OCI-LY7 (cell line): Measurements from ENCODE around the gene TMF1. TPM values are rescaled to one million over a fixed set of nuclear protein-coding genes. Genes with fewer than 3 reads are reported as not detected.
A peak's percentile ranks its signal among the peaks of the same experiment; 100 is the strongest.

Experiments
- BruUV-seq: library from RNA; stranded (reverse); fragments of 400-500 nt; replicated peaks from 2 replicates; lab custom pipeline; 2021; lab: Mats Ljungman, UMichigan
- CTCF ChIA-PET: fragments of 300-600 bp; sonication (Branson Sonifier 250); formaldehyde crosslinking; loops from one replicate; lab custom pipeline; 2022; ENCODE audit warnings: antibody characterized with exemption; ENCODE audit not compliant: unreplicated experiment; lab: Charles Lee
- POLR2A ChIA-PET: fragments of 300-600 bp; sonication (Branson Sonifier 250); formaldehyde crosslinking; loops from one replicate; lab custom pipeline; 2022; ENCODE audit warnings: antibody characterized with exemption; lab: Charles Lee
- DNase-seq: peaks from one replicate; pipeline ENCODE4 v3.0.0-alpha.2; 2015; ENCODE audit warnings: low spot score
- H2AFZ ChIP-seq: fragments of 200-600 bp; sonication (generic), shearing (Covaris generic); 2 replicates; pipeline ENCODE4 v1.6.1; 2014; ENCODE audit warnings: mild to moderate bottlenecking, antibody characterized with exemption, low read length, moderate library complexity
- H3K27ac ChIP-seq: fragments of 200-600 bp; sonication (generic); 2 replicates; pipeline ENCODE4 v1.5.1; 2014; ENCODE audit warnings: mixed run types, low read depth, mild to moderate bottlenecking, moderate library complexity, low read length, inconsistent platforms; ENCODE audit not compliant: poor library complexity, severe bottlenecking
- H3K36me3 ChIP-seq: fragments of 200-600 bp; sonication (generic); 2 replicates; pipeline ENCODE4 v1.6.1; 2014; ENCODE audit warnings: mild to moderate bottlenecking, antibody characterized with exemption, low read length, moderate library complexity, mixed read lengths; ENCODE audit not compliant: insufficient read depth
- H3K4me1 ChIP-seq: fragments of 200-600 bp; sonication (generic); 2 replicates; pipeline ENCODE4 v1.5.1; 2014; ENCODE audit warnings: mild to moderate bottlenecking, low read length; ENCODE audit not compliant: insufficient read depth, poor library complexity, severe bottlenecking
- H3K4me2 ChIP-seq: fragments of 200-600 bp; sonication (generic); 2 replicates; pipeline ENCODE4 v1.6.1; 2014; ENCODE audit warnings: mild to moderate bottlenecking, low read length
- H3K4me3 ChIP-seq: fragments of 200-600 bp; sonication (generic); 2 replicates; pipeline ENCODE4 v1.5.1; 2014; ENCODE audit warnings: mild to moderate bottlenecking, low read depth, low read length; ENCODE audit not compliant: poor library complexity, severe bottlenecking
- H3K79me2 ChIP-seq: fragments of 200-600 bp; sonication (generic); 2 replicates; pipeline ENCODE4 v1.6.1; 2016; ENCODE audit warnings: low read depth, mild to moderate bottlenecking, low read length, moderate library complexity, mixed read lengths; ENCODE audit not compliant: insufficient read depth
- H3K9me2 ChIP-seq: fragments of 200-600 bp; sonication (generic); 2 replicates; pipeline ENCODE4 v1.6.1; 2016; ENCODE audit warnings: mild to moderate bottlenecking, low read length, mixed read lengths; ENCODE audit not compliant: insufficient read depth
- H3K9me3 ChIP-seq: fragments of 200-600 bp; sonication (generic); 2 replicates; pipeline ENCODE4 v1.6.1; 2014; ENCODE audit warnings: mild to moderate bottlenecking, mixed run types, low read length, mixed read lengths
- H4K20me1 ChIP-seq: fragments of 200-600 bp; sonication (generic); 2 replicates; pipeline ENCODE4 v1.6.1; 2014; ENCODE audit warnings: mild to moderate bottlenecking, antibody characterized with exemption, low read length, moderate library complexity, mixed read lengths; ENCODE audit not compliant: insufficient read depth
- CTCF ChIP-seq: fragments of 200-600 bp; sonication (generic); conservative IDR thresholded peaks from 2 replicates; pipeline ENCODE4 v1.5.1; 2014; ENCODE audit warnings: mild to moderate bottlenecking, antibody characterized with exemption, low read length, moderate library complexity, mixed read lengths
- EZH2phosphoT487 ChIP-seq: fragments of 200-600 bp; sonication (generic); IDR thresholded peaks from 2 replicates; pipeline ENCODE4 v1.6.1; 2018; ENCODE audit warnings: low read depth, borderline replicate concordance, mild to moderate bottlenecking, mixed run types, antibody characterized with exemption, low read length, moderate library complexity, mixed read lengths
- intact Hi-C: fragments of 100-400 bp; cut with micrococcal nuclease; formaldehyde crosslinking; loops from one replicate; pipeline ENCODE4 v1.10.0; 2022; ENCODE audit not compliant: unreplicated experiment
- total RNA-seq, 2 experiments: library from RNA; depleted of rRNA in 1 of 2; stranded (reverse); fragments of >200 nt in 1 of 2; shearing (Covaris generic) in 1 of 2; gene quantifications; 2 replicates each; pipeline ENCODE4 v1.2.3, GENCODE V29; 2014 to 2022

The TMF1 gene
- total RNA-seq, 2 experiments from 2014 or later, result 20.8 to 29.4 TPM

- no peaks in the 10 kb centered on the region for H3K9me2 ChIP-seq
- no peaks in the 10 kb centered on the region for H4K20me1 ChIP-seq
- POLR2A ChIA-PET, result interaction anchor here (1.1 to 3.0 kb wide), 5 partner anchors 16 to 37 kb away, joined by 3 to 13 read pairs (median 10); partner anchors contain the start of genes ARL6IP5 and UBA3
- H3K27ac ChIP-seq, result peak overlapping the region; percentile 52
- peaks cover 97% of the 10 kb centered on the region for H3K36me3 ChIP-seq
- CTCF ChIA-PET, result no interaction called here
- H2AFZ ChIP-seq, result no peak overlapping the region
- no peaks in the 10 kb centered on the region for H3K79me2 ChIP-seq
- TF ChIP-seq CTCF (no peak), EZH2phosphoT487 (no peak)
- H3K9me3 ChIP-seq, result no peaks in the 10 kb centered on the region
- H3K4me2 ChIP-seq, result peak overlapping the region; percentile 50
- no peak overlapping the region for H3K4me3 ChIP-seq
- BruUV-seq, result no TSS peak
- intact Hi-C loops, result loop anchor here (2.0 kb wide), 1 partner anchor 20 kb away; no protein-coding TSS in a partner anchor
- DNase-seq, result no peak
- H3K4me1 ChIP-seq, result peaks cover 13% of the 10 kb centered on the region
These were observed 6.8 kb upstream of the TMF1 start for GRCh38 chr3:69058947-69059224.

GRCh38 chr3:69058180-69058946 is 6.2 kb upstream of the TMF1 start:
- Histone ChIP-seq H2AFZ (peak overlapping the region; percentile 9; the same call in 1 of the 2 replicates), H3K9me3 (no peaks in the 10 kb centered on the region), H3K36me3 (peaks cover 97% of the 10 kb centered on the region), H3K4me2 (peak overlapping the region; percentile 50), H3K9me2 (no peaks in the 10 kb centered on the region), H3K27ac (peak overlapping the region; percentile 52), H3K79me2 (no peaks in the 10 kb centered on the region), H3K4me3 (no peak overlapping the region), H4K20me1 (no peaks in the 10 kb centered on the region), H3K4me1 (peaks cover 13% of the 10 kb centered on the region)
- ChIA-PET CTCF (no interaction called here), POLR2A (interaction anchor here (0.5 to 3.0 kb wide), 7 partner anchors 9 to 552 kb away, joined by 3 to 13 read pairs (median 7); partner anchors contain the start of genes ARL6IP5 and UBA3)
- DNase-seq, result peak; percentile 65
- no TSS peak for BruUV-seq
- TF ChIP-seq EZH2phosphoT487 (no peak), CTCF (no peak)
- intact Hi-C loops, result loop anchor here (2.0 kb wide), 1 partner anchor 20 kb away; no protein-coding TSS in a partner anchor

- Histone ChIP-seq H3K9me2 (no peaks in the 10 kb centered on the region), H2AFZ (peak overlapping the region; percentile 95; the same call in 1 of the 2 replicates), H3K4me3 (peak overlapping the region; percentile 88), H3K9me3 (no peaks in the 10 kb centered on the region), H3K27ac (peak overlapping the region; percentile 46), H3K36me3 (peaks cover 69% of the 10 kb centered on the region), H4K20me1 (peaks cover 13% of the 10 kb centered on the region; the same call in 1 of the 2 replicates), H3K79me2 (peaks cover 34% of the 10 kb centered on the region), H3K4me1 (peaks cover 16% of the 10 kb centered on the region), H3K4me2 (peak overlapping the region; percentile 94)
- intact Hi-C loops, result no loop called here
- BruUV-seq, result no TSS peak
- DNase-seq, result no peak
- TF ChIP-seq EZH2phosphoT487 (no peak), CTCF (no peak)
- ChIA-PET CTCF (interaction anchor here (0.6 kb wide), 1 partner anchor 13 kb away, joined by 3 read pairs; no protein-coding TSS in a partner anchor), POLR2A (interaction anchor here (0.6 to 4.5 kb wide), 7 partner anchors 8 to 1397 kb away, joined by 3 to 49 read pairs (median 4); partner anchors contain the start of genes ARL6IP5 and UBA3)
These were observed 352 bp upstream of the TMF1 start for GRCh38 chr3:69052472-69052898.
